ENCODE results near the gene SUFU. TPM values are rescaled to one million over a fixed set of nuclear protein-coding genes. Genes with fewer than 3 reads are reported as not detected.

The SUFU gene
- total RNA-seq, 1 experiment from 2014 or later = 2.7 TPM

GRCh38 chr10:102485093-102485784 lies 18.5 kb upstream of the SUFU start:
- peaks cover 11% of the 10 kb centered on the region; the same call in 1 of the 2 replicates for H3K36me3 ChIP-seq (ENCODE audit: low read depth, low read length)
- no peak overlapping the region for H3K9ac ChIP-seq (ENCODE audit: low read length)
- no peak overlapping the region for H3K27ac ChIP-seq (ENCODE audit: low read length)
- H3K79me2 ChIP-seq (ENCODE audit: low read length) = no peaks in the 10 kb centered on the region
- no peaks in the 10 kb centered on the region for H3K9me2 ChIP-seq (replicated peaks; ENCODE audit: low read length)
- no TSS peak for BruUV-seq (replicated peaks)
- DNase-seq = no peak
- no peaks in the 10 kb centered on the region for H3K9me3 ChIP-seq (ENCODE audit: low read length)
- CTCF ChIA-PET = no interaction called here
- H3K4me1 ChIP-seq (ENCODE audit: insufficient read depth, low read length) = no peaks in the 10 kb centered on the region
- H3K4me2 ChIP-seq (ENCODE audit: low read length) = no peak overlapping the region
- H3K27me3 ChIP-seq (ENCODE audit: low read length) = no peaks in the 10 kb centered on the region
- no peak for ATAC-seq
- POLR2A ChIA-PET (ENCODE audit: unreplicated experiment) = no interaction called here
- intact Hi-C loops (cut with micrococcal nuclease) = no loop called here
- H3F3A ChIP-seq (ENCODE audit: low read length, unreplicated experiment) = no peaks in the 10 kb centered on the region
- no peak overlapping the region for H2AFZ ChIP-seq (ENCODE audit: low read length)
- H4K20me1 ChIP-seq (ENCODE audit: low read length) = no peaks in the 10 kb centered on the region
- no peak for TF ChIP-seq EZH2phosphoT487 (IDR thresholded peaks at IDR 0.05; ENCODE audit: borderline replicate concordance, low read length)
- no peak for TF ChIP-seq CTCF (conservative IDR thresholded peaks at IDR 0.05; ENCODE audit: low read depth, low read length)
- TF ChIP-seq EZH2 (IDR thresholded peaks at IDR 0.05; ENCODE audit: low read length, unreplicated experiment) = no peak
- no peak overlapping the region for H3K4me3 ChIP-seq (ENCODE audit: low read length)

GRCh38 chr10:102491136-102491535 lies 12.6 kb upstream of the SUFU start:
- H3K27ac ChIP-seq (ENCODE audit: low read length) = no peak overlapping the region
- H4K20me1 ChIP-seq (ENCODE audit: low read length) = 0 out of 2 replicates have a peak, but pooled peaks cover under 1% of the 10 kb centered on the region
- intact Hi-C loops (cut with micrococcal nuclease) = no loop called here
- ATAC-seq (no peak), DNase-seq (no peak)
- no peak overlapping the region for H3K4me2 ChIP-seq (ENCODE audit: low read length)
- no peaks in the 10 kb centered on the region for H3K4me1 ChIP-seq (ENCODE audit: insufficient read depth, low read length)
- no peak for TF ChIP-seq CTCF (conservative IDR thresholded peaks at IDR 0.05; ENCODE audit: low read depth, low read length)
- TF ChIP-seq EZH2 (IDR thresholded peaks at IDR 0.05; ENCODE audit: low read length, unreplicated experiment) = no peak
- no peak for TF ChIP-seq EZH2phosphoT487 (IDR thresholded peaks at IDR 0.05; ENCODE audit: borderline replicate concordance, low read length)
- CTCF ChIA-PET = no interaction called here
- H3K9ac ChIP-seq (ENCODE audit: low read length) = no peak overlapping the region
- no peak overlapping the region for H3K4me3 ChIP-seq (ENCODE audit: low read length)
- H3F3A ChIP-seq (ENCODE audit: low read length, unreplicated experiment) = no peaks in the 10 kb centered on the region
- H3K79me2 ChIP-seq (ENCODE audit: low read length) = peaks cover 29% of the 10 kb centered on the region
- H3K9me2 ChIP-seq (replicated peaks; ENCODE audit: low read length) = no peaks in the 10 kb centered on the region
- BruUV-seq (replicated peaks) = no TSS peak
- H3K36me3 ChIP-seq (ENCODE audit: low read depth, low read length) = peaks cover 8% of the 10 kb centered on the region; the same call in 1 of the 2 replicates
- no peaks in the 10 kb centered on the region for H3K9me3 ChIP-seq (ENCODE audit: low read length)
- POLR2A ChIA-PET (ENCODE audit: unreplicated experiment) = no interaction called here
- H2AFZ ChIP-seq (ENCODE audit: low read length) = no peak overlapping the region
- no peaks in the 10 kb centered on the region for H3K27me3 ChIP-seq (ENCODE audit: low read length)

- CTCF ChIA-PET = no interaction called here
- Histone ChIP-seq H3K27ac (ENCODE audit: low read length) (no peak overlapping the region), H4K20me1 (ENCODE audit: low read length) (0 out of 2 replicates have a peak, but pooled peaks cover 4% of the 10 kb centered on the region)
These were observed 11.3 kb upstream of the SUFU start for GRCh38 chr10:102492344-102492939.

More at GRCh38 chr10:102492344-102492939, 11.3 kb upstream of the SUFU start:
- no peaks in the 10 kb centered on the region for H3K9me3 ChIP-seq (ENCODE audit: low read length)
- intact Hi-C loops (cut with micrococcal nuclease) = no loop called here
- no peak overlapping the region for H2AFZ ChIP-seq (ENCODE audit: low read length)
- peaks cover 8% of the 10 kb centered on the region; the same call in 1 of the 2 replicates for H3K36me3 ChIP-seq (ENCODE audit: low read depth, low read length)
- H3K27me3 ChIP-seq (ENCODE audit: low read length) = no peaks in the 10 kb centered on the region
- no peak for ATAC-seq
- no peaks in the 10 kb centered on the region for H3K9me2 ChIP-seq (replicated peaks; ENCODE audit: low read length)
- no peak overlapping the region for H3K4me3 ChIP-seq (ENCODE audit: low read length)
- BruUV-seq (replicated peaks) = no TSS peak
- no peaks in the 10 kb centered on the region for H3K4me1 ChIP-seq (ENCODE audit: insufficient read depth, low read length)
- TF ChIP-seq EZH2 (IDR thresholded peaks at IDR 0.05; ENCODE audit: low read length, unreplicated experiment) = no peak
- no peak for TF ChIP-seq EZH2phosphoT487 (IDR thresholded peaks at IDR 0.05; ENCODE audit: borderline replicate concordance, low read length)
- no peak for TF ChIP-seq CTCF (conservative IDR thresholded peaks at IDR 0.05; ENCODE audit: low read depth, low read length)
- H3K79me2 ChIP-seq (ENCODE audit: low read length) = peaks cover 41% of the 10 kb centered on the region
- H3F3A ChIP-seq (ENCODE audit: low read length, unreplicated experiment) = no peaks in the 10 kb centered on the region
- DNase-seq = no peak
- no peak overlapping the region for H3K9ac ChIP-seq (ENCODE audit: low read length)
- no peak overlapping the region for H3K4me2 ChIP-seq (ENCODE audit: low read length)
- POLR2A ChIA-PET (ENCODE audit: unreplicated experiment) = no interaction called here
